ENCODE data around the gene MDK. TPM values are rescaled to one million over a fixed set of nuclear protein-coding genes. Genes with fewer than 3 reads are reported as not detected.

The MDK gene
- polyA plus RNA-seq, 1 donor from 2014 or later: 90.3 TPM

GRCh38 chr11:46359953-46360352 lies 21.5 kb upstream of the MDK start:
- no peak overlapping the region for H2AFZ ChIP-seq (ENCODE audit: low read depth, low read length)
- no peaks in the 10 kb centered on the region for H3F3A ChIP-seq (ENCODE audit: insufficient read depth, low read length, poor library complexity, severe bottlenecking)
- H3K27ac ChIP-seq (ENCODE audit: low read length): no peak overlapping the region
- no peak overlapping the region for H3K9ac ChIP-seq (ENCODE audit: low read length)
- H3K9me2 ChIP-seq (ENCODE audit: insufficient read depth, low read length): no peaks in the 10 kb centered on the region
- no peaks in the 10 kb centered on the region for H3K36me3 ChIP-seq (ENCODE audit: insufficient read depth, low read length)
- no peak overlapping the region for H3K4me2 ChIP-seq (ENCODE audit: low read length)
- H3K27me3 ChIP-seq (ENCODE audit: insufficient read depth, low read depth, low read length): no peaks in the 10 kb centered on the region
- H4K20me1 ChIP-seq (ENCODE audit: insufficient read depth): no peaks in the 10 kb centered on the region
- H3K4me3 ChIP-seq (ENCODE audit: low read length): no peak overlapping the region
- TF ChIP-seq SMC3 (conservative IDR thresholded peaks at IDR 0.05; ENCODE audit: poor library complexity) (no peak), REST (IDR thresholded peaks at IDR 0.05; ENCODE audit: borderline replicate concordance) (no peak), POLR2AphosphoS5 (IDR thresholded peaks at IDR 0.05) (no peak), EP300 (conservative IDR thresholded peaks at IDR 0.05; ENCODE audit: poor library complexity, severe bottlenecking) (no peak), EZH2 (IDR thresholded peaks at IDR 0.05; ENCODE audit: borderline replicate concordance, insufficient read depth, low read length, poor library complexity, severe bottlenecking) (no peak), RAD21 (conservative IDR thresholded peaks at IDR 0.05) (no peak), MXI1 (conservative IDR thresholded peaks at IDR 0.05; ENCODE audit: poor library complexity, severe bottlenecking) (no peak), TAF1 (IDR thresholded peaks at IDR 0.05; ENCODE audit: low read depth) (no peak), CTCF (IDR thresholded peaks at IDR 0.05; ENCODE audit: poor library complexity, severe bottlenecking) (no peak)
- no peaks in the 10 kb centered on the region for H3K9me3 ChIP-seq (ENCODE audit: low read length)
- peaks cover 3% of the 10 kb centered on the region for H3K79me2 ChIP-seq (replicated peaks; ENCODE audit: insufficient read depth, low read length)

GRCh38 chr11:46360878-46361277 lies 20.6 kb upstream of the MDK start:
- Histone ChIP-seq H3K79me2 (replicated peaks; ENCODE audit: insufficient read depth, low read length) (peaks cover 3% of the 10 kb centered on the region), H3K4me2 (ENCODE audit: low read length) (no peak overlapping the region), H3K9me2 (ENCODE audit: insufficient read depth, low read length) (no peaks in the 10 kb centered on the region), H3K9ac (ENCODE audit: low read length) (peak overlapping the region; percentile 39), H3K4me3 (ENCODE audit: low read length) (peak overlapping the region; percentile 21), H3F3A (ENCODE audit: insufficient read depth, low read length, poor library complexity, severe bottlenecking) (no peaks in the 10 kb centered on the region), H4K20me1 (ENCODE audit: insufficient read depth) (no peaks in the 10 kb centered on the region), H3K36me3 (ENCODE audit: insufficient read depth, low read length) (no peaks in the 10 kb centered on the region), H2AFZ (ENCODE audit: low read depth, low read length) (no peak overlapping the region), H3K27me3 (ENCODE audit: insufficient read depth, low read depth, low read length) (no peaks in the 10 kb centered on the region), H3K27ac (ENCODE audit: low read length) (no peak overlapping the region), H3K9me3 (ENCODE audit: low read length) (no peaks in the 10 kb centered on the region)
- TF ChIP-seq POLR2AphosphoS5 (IDR thresholded peaks at IDR 0.05): no peak
- no peak for TF ChIP-seq CTCF (IDR thresholded peaks at IDR 0.05; ENCODE audit: poor library complexity, severe bottlenecking)
- no peak for TF ChIP-seq MXI1 (conservative IDR thresholded peaks at IDR 0.05; ENCODE audit: poor library complexity, severe bottlenecking)
- no peak for TF ChIP-seq SMC3 (conservative IDR thresholded peaks at IDR 0.05; ENCODE audit: poor library complexity)
